Measurements from ENCODE around the gene RYR2. TPM values are rescaled to one million over a fixed set of nuclear protein-coding genes. Genes with fewer than 3 reads are reported as not detected.

RYR2 gene
- polyA plus RNA-seq, 1 of the 3 experiments (the other 2 are of a cell fraction) = under 0.01 TPM

DNA sequence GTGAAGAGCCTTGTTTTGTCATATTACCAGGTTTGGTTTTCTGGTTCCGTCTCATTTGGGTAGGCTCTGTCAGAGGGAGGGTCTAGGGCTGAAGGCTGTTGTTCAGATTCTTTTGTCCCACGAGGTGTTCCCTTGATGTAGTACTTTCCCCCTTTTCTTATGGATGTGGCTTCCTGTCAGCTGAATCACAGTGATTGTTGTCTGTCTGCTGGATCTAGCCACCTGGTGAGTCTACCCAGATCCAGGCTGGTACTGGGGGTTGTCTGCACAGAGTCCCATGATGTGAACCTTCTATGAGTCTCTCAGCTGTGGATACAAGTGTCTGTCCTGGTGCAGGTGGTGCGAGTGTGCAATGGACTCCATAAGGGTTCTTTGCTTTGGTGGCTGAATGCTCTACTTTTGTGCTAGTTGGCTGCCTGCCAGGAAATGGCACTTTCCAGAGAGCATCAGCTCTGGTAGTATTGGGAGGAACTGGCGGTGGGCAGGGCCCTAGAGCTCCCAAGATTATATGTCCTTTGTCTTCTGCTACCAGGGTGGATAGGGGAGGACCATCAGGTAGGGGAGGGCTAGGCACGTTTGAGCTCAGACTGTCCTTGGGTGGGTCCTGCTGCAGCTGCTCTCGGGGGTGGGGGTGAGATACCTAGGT lies 246.0 kb downstream of the RYR2 start:
- ChIA-PET CTCF (interaction anchor here (1.4 kb wide), 1 partner anchor 24 kb away, joined by 3 read pairs; no protein-coding TSS in a partner anchor), POLR2A (no interaction called here)
- H3K4me1 ChIP-seq (ENCODE audit: control insufficient read depth in 1 of 2, insufficient read depth in 2 of 2, low read depth in 1 of 2, low read length in 1 of 2) = peaks cover 0 to under 1% of the 10 kb centered on the region in 2 experiments; a peak in 1 of 4 replicates
- no peak overlapping the region for H3K4me3 ChIP-seq (ENCODE audit: low read depth in 2 of 2, low read length in 1 of 2)
- DNase-seq = no peak
- 35% methylated on average over 5 of the region's 6 CpGs for WGBS (ENCODE audit: low lambda C conversion rate)
- H3K9me2 ChIP-seq = no peaks in the 10 kb centered on the region
- no peak overlapping the region for H3K9ac ChIP-seq
- H3K27me3 ChIP-seq (ENCODE audit: insufficient read depth) = no peaks in the 10 kb centered on the region
- no peaks in the 10 kb centered on the region for H3K79me2 ChIP-seq (ENCODE audit: insufficient read depth)
- H2AFZ ChIP-seq (ENCODE audit: low read depth) = no peak overlapping the region
- H3K9me3 ChIP-seq = peaks cover 8% of the 10 kb centered on the region; the same call in 1 of the 2 replicates
- no peaks in the 10 kb centered on the region for H4K20me1 ChIP-seq (ENCODE audit: insufficient read depth)
- TF ChIP-seq SIN3A (IDR thresholded peaks at IDR 0.05; ENCODE audit: borderline replicate concordance, low read depth, low read length) (no peak), RAD21 (IDR thresholded peaks at IDR 0.05; ENCODE audit: low read length) (no peak), FOXJ3 (CRISPR knock-in tag; IDR thresholded peaks at IDR 0.05) (no peak), MEF2A (IDR thresholded peaks at IDR 0.05; ENCODE audit: borderline replicate concordance, low read depth) (no peak), MXI1 (IDR thresholded peaks at IDR 0.05; ENCODE audit: low read depth, low read length) (no peak), EP300 (IDR thresholded peaks at IDR 0.05; ENCODE audit: borderline replicate concordance in 1 of 2, low read depth in 1 of 2, low read length in 1 of 2) (no peak), RFX5 (IDR thresholded peaks at IDR 0.05; ENCODE audit: low read length) (no peak), NRF1 (IDR thresholded peaks at IDR 0.05; ENCODE audit: low read depth, low read length) (no peak)
- TF ChIP-seq, protein P1, sequence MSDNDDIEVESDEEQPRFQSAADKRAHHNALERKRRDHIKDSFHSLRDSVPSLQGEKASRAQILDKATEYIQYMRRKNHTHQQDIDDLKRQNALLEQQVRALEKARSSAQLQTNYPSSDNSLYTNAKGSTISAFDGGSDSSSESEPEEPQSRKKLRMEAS (IDR thresholded peaks at IDR 0.05; ENCODE audit: low read depth) = no peak
- H3K4me2 ChIP-seq = no peak overlapping the region
- no peaks in the 10 kb centered on the region for H3K36me3 ChIP-seq (replicated peaks in 1 of 2; ENCODE audit: control insufficient read depth in 1 of 2, insufficient read depth in 2 of 2, low read length in 1 of 2)
- no peaks in the 10 kb centered on the region for H3F3A ChIP-seq (replicated peaks; ENCODE audit: insufficient read depth)
- H3K27ac ChIP-seq (ENCODE audit: low read depth in 2 of 2, low read length in 1 of 2) = no peak overlapping the region

DNA sequence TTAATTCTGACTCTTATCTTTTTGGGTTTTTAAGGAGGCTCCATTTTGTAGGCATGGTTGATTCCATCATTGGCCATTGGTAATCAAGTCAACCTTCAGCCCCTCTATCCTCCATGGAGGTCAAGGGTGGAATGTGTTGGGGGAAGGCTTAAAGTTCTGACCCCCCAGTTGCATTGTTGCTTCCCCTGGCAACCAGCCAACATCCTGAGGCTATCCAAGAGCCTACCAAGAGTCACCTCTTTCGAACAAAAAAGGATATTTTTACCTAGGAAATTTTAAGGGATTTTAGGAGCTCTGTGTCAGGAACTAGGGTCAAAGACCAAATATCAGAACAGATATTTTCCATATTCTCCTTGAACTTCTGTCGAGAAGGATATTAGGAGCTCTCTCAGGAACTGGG lies 251.8 kb downstream of the RYR2 start:
- Histone ChIP-seq H3K36me3 (replicated peaks in 1 of 2; ENCODE audit: control insufficient read depth in 1 of 2, insufficient read depth in 2 of 2, low read length in 1 of 2) (no peaks in the 10 kb centered on the region), H3K4me1 (ENCODE audit: control insufficient read depth in 1 of 2, insufficient read depth in 2 of 2, low read depth in 1 of 2, low read length in 1 of 2) (no peaks in the 10 kb centered on the region), H3K27ac (ENCODE audit: low read depth in 2 of 2, low read length in 1 of 2) (no peak overlapping the region), H3F3A (replicated peaks; ENCODE audit: insufficient read depth) (no peaks in the 10 kb centered on the region), H3K79me2 (ENCODE audit: insufficient read depth) (no peaks in the 10 kb centered on the region), H3K4me3 (ENCODE audit: low read depth in 2 of 2, low read length in 1 of 2) (no peak overlapping the region), H3K9ac (no peak overlapping the region), H3K9me3 (no peaks in the 10 kb centered on the region), H3K27me3 (ENCODE audit: insufficient read depth) (no peaks in the 10 kb centered on the region), H4K20me1 (ENCODE audit: insufficient read depth) (no peaks in the 10 kb centered on the region), H3K4me2 (no peak overlapping the region), H3K9me2 (no peaks in the 10 kb centered on the region), H2AFZ (ENCODE audit: low read depth) (no peak overlapping the region)
- ChIA-PET POLR2A (no interaction called here), CTCF (interaction anchor here (0.6 kb wide), 1 partner anchor 1705 kb away, joined by 3 read pairs; no protein-coding TSS in a partner anchor)
- TF ChIP-seq, protein P2, sequence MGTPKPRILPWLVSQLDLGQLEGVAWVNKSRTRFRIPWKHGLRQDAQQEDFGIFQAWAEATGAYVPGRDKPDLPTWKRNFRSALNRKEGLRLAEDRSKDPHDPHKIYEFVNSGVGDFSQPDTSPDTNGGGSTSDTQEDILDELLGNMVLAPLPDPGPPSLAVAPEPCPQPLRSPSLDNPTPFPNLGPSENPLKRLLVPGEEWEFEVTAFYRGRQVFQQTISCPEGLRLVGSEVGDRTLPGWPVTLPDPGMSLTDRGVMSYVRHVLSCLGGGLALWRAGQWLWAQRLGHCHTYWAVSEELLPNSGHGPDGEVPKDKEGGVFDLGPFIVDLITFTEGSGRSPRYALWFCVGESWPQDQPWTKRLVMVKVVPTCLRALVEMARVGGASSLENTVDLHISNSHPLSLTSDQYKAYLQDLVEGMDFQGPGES (IDR thresholded peaks at IDR 0.05; ENCODE audit: low read depth, low read length) = no peak
- no peak for TF ChIP-seq GATA2 (CRISPR knock-in tag; IDR thresholded peaks at IDR 0.05)
- TF ChIP-seq FOXJ3 (CRISPR knock-in tag; IDR thresholded peaks at IDR 0.05) = no peak
- no peak for TF ChIP-seq MXI1 (IDR thresholded peaks at IDR 0.05; ENCODE audit: low read depth, low read length)
- TF ChIP-seq ELF1 (IDR thresholded peaks at IDR 0.05) = no peak
- no peak for TF ChIP-seq RCOR1 (IDR thresholded peaks at IDR 0.05; ENCODE audit: low read length)
- no peak for DNase-seq
- WGBS (ENCODE audit: low lambda C conversion rate) = 26% methylated on average over 2 of the region's 2 CpGs

Measured in SK-N-SH (cell line).